Ovary (tissue), 3 donors: ENCODE data around the gene CXCL14.

ENCODE experiments used
- CTCF ChIP-seq, 3 donors: fragments of 450-650 bp in 2 of 3; fragments of 200-600 bp in 1 of 3; IDR thresholded peaks; one replicate each; pipeline versions ENCODE4 v1.5.1 to v1.8.0; 2016 to 2022; ENCODE audit warnings: antibody characterized with exemption in 3 of 3, mild to moderate bottlenecking in 1 of 3
- EP300 ChIP-seq: sonication (generic); formaldehyde crosslinking; IDR thresholded peaks from one replicate; pipeline ENCODE4 v1.6.1; 2017; ENCODE audit warnings: antibody characterized with exemption
- POLR2A ChIP-seq: fragments of 450-650 bp; IDR thresholded peaks from one replicate; pipeline ENCODE4 v1.6.1; 2017; ENCODE audit warnings: antibody characterized with exemption, mild to moderate bottlenecking, moderate library complexity
- donor health status: DM: no; HTN: no; CAD: no.

DNA sequence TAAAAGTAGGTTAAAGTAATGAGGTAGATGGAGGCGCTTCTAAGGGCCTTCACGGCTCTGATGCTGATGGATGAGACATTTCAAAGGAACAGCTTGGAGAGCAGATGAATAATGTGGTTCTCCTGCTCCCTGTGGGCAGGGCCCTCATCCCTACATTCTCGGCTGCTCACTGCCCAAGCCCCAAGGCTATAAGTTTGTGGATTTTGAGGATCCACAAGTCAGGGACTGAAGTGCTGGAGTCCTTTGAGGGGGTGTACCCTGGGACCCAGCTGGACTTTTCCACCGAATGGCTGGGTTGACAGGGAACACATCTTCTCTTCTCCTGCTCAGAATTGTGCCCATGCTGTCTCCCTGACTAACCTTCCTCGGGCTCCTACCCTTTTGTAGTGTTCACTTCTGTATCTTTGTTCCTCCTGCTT, 21.4 kb upstream of the CXCL14 start:
- no peak for TF ChIP-seq CTCF (IDR thresholded peaks at IDR 0.05)
- TF ChIP-seq POLR2A, result no peak
- TF ChIP-seq EP300, result no peak
